H9 (cell line): ENCODE measurements around the gene TOM1L2. TPM values are rescaled to one million over a fixed set of nuclear protein-coding genes. Genes with fewer than 3 reads are reported as not detected.

Experiments used
- DNase-seq: peaks from one replicate; pipeline ENCODE4 v3.0.0-alpha.2; 2017
- H2AFZ ChIP-seq: one replicate; pipeline ENCODE4 v1.6.1; 2013; ENCODE audit warnings: mild to moderate bottlenecking, low read length, control low read depth, moderate library complexity
- H2AK5ac ChIP-seq: 2 replicates; pipeline ENCODE4 v1.6.1; 2013; ENCODE audit warnings: low read length, control low read depth, mixed read lengths; ENCODE audit not compliant: insufficient read length
- H2BK120ac ChIP-seq: one replicate; pipeline ENCODE4 v1.6.1; 2013; ENCODE audit warnings: low read depth, mild to moderate bottlenecking, low read length, control low read depth, inconsistent platforms; ENCODE audit not compliant: poor library complexity, severe bottlenecking
- H2BK12ac ChIP-seq: 2 replicates; pipeline ENCODE4 v1.6.1; 2013; ENCODE audit warnings: low read length, control low read depth, mixed read lengths, low read depth; ENCODE audit not compliant: insufficient read length
- H2BK15ac ChIP-seq: 2 replicates; pipeline ENCODE4 v1.6.1; 2013; ENCODE audit warnings: low read depth, low read length, control low read depth
- H2BK20ac ChIP-seq: one replicate; pipeline ENCODE4 v1.6.1; 2013; ENCODE audit warnings: low read depth, mild to moderate bottlenecking, low read length, control low read depth, inconsistent platforms; ENCODE audit not compliant: poor library complexity, severe bottlenecking
- H2BK5ac ChIP-seq: 2 replicates; pipeline ENCODE4 v1.6.1; 2013; ENCODE audit warnings: low read length, control low read depth, mixed read lengths; ENCODE audit not compliant: insufficient read length
- H3K14ac ChIP-seq: 2 replicates; pipeline ENCODE4 v1.6.1; 2013; ENCODE audit warnings: low read length, control low read depth; ENCODE audit not compliant: insufficient read depth
- H3K18ac ChIP-seq: 2 replicates; pipeline ENCODE4 v1.6.1; 2013; ENCODE audit warnings: low read depth, mild to moderate bottlenecking, mixed read lengths, low read length, control low read depth; ENCODE audit not compliant: insufficient read length
- H3K23ac ChIP-seq: 2 replicates; pipeline ENCODE4 v1.6.1; 2013; ENCODE audit warnings: low read length, control low read depth, mixed read lengths, low read depth; ENCODE audit not compliant: insufficient read length
- H3K23me2 ChIP-seq: 2 replicates; pipeline ENCODE4 v1.6.1; 2013; ENCODE audit warnings: low read depth, mild to moderate bottlenecking, mixed read lengths, low read length, control low read depth; ENCODE audit not compliant: insufficient read length, poor library complexity, severe bottlenecking
- H3K27ac ChIP-seq: 2 replicates; pipeline ENCODE4 v1.5.1; 2013; ENCODE audit warnings: low read length, control low read depth, mixed read lengths, low read depth; ENCODE audit not compliant: insufficient read length
- H3K27me3 ChIP-seq: 2 replicates; pipeline ENCODE4 v1.6.1; 2013; ENCODE audit warnings: low read length, control low read depth, inconsistent platforms; ENCODE audit not compliant: insufficient read depth
- H3K4ac ChIP-seq: 2 replicates; pipeline ENCODE4 v1.6.1; 2013; ENCODE audit warnings: low read depth, mild to moderate bottlenecking, control low read depth, inconsistent platforms, low read length, moderate library complexity
- H3K4me1 ChIP-seq: 2 replicates; pipeline ENCODE4 v1.6.1; 2013; ENCODE audit warnings: low read length, control low read depth, inconsistent platforms; ENCODE audit not compliant: insufficient read depth
- H3K4me2 ChIP-seq: 2 replicates; pipeline ENCODE4 v1.6.1; 2013; ENCODE audit warnings: low read length, control low read depth, mixed read lengths; ENCODE audit not compliant: insufficient read length, insufficient read depth
- H3K56ac ChIP-seq: 2 replicates; pipeline ENCODE4 v1.6.1; 2013; ENCODE audit warnings: low read depth, mild to moderate bottlenecking, mixed read lengths, low read length, control low read depth; ENCODE audit not compliant: insufficient read length
- H3K79me1 ChIP-seq: 2 replicates; pipeline ENCODE4 v1.6.1; 2013; ENCODE audit warnings: low read depth, mild to moderate bottlenecking, moderate library complexity, low read length, control low read depth, inconsistent platforms; ENCODE audit not compliant: insufficient read depth, poor library complexity, severe bottlenecking
- H3K79me2 ChIP-seq: 2 replicates; pipeline ENCODE4 v1.6.1; 2013; ENCODE audit warnings: low read length, control low read depth, inconsistent platforms; ENCODE audit not compliant: insufficient read depth
- H3K9ac ChIP-seq: 2 replicates; pipeline ENCODE4 v1.6.1; 2013; ENCODE audit warnings: low read length, control low read depth, mixed read lengths; ENCODE audit not compliant: insufficient read length; ENCODE audit errors: extremely low read depth
- H3K9me3 ChIP-seq: one replicate; pipeline ENCODE4 v1.6.1; 2013; ENCODE audit warnings: low read depth, low read length, inconsistent platforms; ENCODE audit not compliant: control insufficient read depth
- H3T11ph ChIP-seq: one replicate; pipeline ENCODE4 v1.6.1; 2013; ENCODE audit warnings: mild to moderate bottlenecking, low read length, control low read depth, inconsistent platforms
- H4K20me1 ChIP-seq: one replicate; pipeline ENCODE4 v1.6.1; 2013; ENCODE audit not compliant: control insufficient read depth, insufficient read length, insufficient read depth
- H4K5ac ChIP-seq: 2 replicates; pipeline ENCODE4 v1.6.1; 2013; ENCODE audit warnings: low read depth, mild to moderate bottlenecking, mixed read lengths, low read length, control low read depth; ENCODE audit not compliant: insufficient read length
- H4K8ac ChIP-seq: replicated peaks from 2 replicates; pipeline ENCODE4 v1.6.1; 2013; ENCODE audit warnings: low read length, control low read depth, mixed read lengths, low read depth; ENCODE audit not compliant: insufficient read length
- H4K91ac ChIP-seq: 2 replicates; pipeline ENCODE4 v1.6.1; 2013; ENCODE audit warnings: low read depth, mild to moderate bottlenecking, moderate library complexity, mixed read lengths, low read length, control low read depth; ENCODE audit not compliant: insufficient read length
- H3K27ac Mint-ChIP-seq, 3 experiments: 2 replicates in 2 of 3; 3 replicates in 1 of 3; pipeline ENCODE4 v1.8.0; 2020 to 2021; ENCODE audit warnings: mixed read lengths in 3 of 3, mild to moderate bottlenecking in 1 of 3, moderate library complexity in 1 of 3
- H3K27me3 Mint-ChIP-seq: 2 replicates; pipeline ENCODE4 v1.8.0; 2021; ENCODE audit warnings: low read depth, mild to moderate bottlenecking, moderate library complexity, mixed read lengths
- H3K36me3 Mint-ChIP-seq, 3 experiments: 2 replicates in 2 of 3; 3 replicates in 1 of 3; pipeline ENCODE4 v1.8.0; 2020 to 2021; ENCODE audit warnings: low read depth in 3 of 3, mixed read lengths in 3 of 3; ENCODE audit not compliant: insufficient read depth in 1 of 3
- H3K4me1 Mint-ChIP-seq, 2 experiments: 2 replicates each; pipeline ENCODE4 v1.8.0; 2020; ENCODE audit warnings: mixed read lengths in 2 of 2
- H3K4me3 Mint-ChIP-seq, 2 experiments: 2 replicates in 1 of 2; 3 replicates in 1 of 2; pipeline ENCODE4 v1.8.0; 2020 to 2021; ENCODE audit warnings: mild to moderate bottlenecking in 2 of 2, mixed read lengths in 2 of 2, moderate library complexity in 1 of 2
- H3K9me3 Mint-ChIP-seq, 2 experiments: 2 replicates in 1 of 2; 3 replicates in 1 of 2; pipeline ENCODE4 v1.8.0; 2020; ENCODE audit warnings: mild to moderate bottlenecking in 2 of 2, mixed read lengths in 2 of 2, moderate library complexity in 1 of 2
- WGBS: extraction: QIAGEN DNeasy Blood & Tissue Kit; methylation state at CpG from one replicate; pipeline ENCODE4 v1.1.7; 2013; ENCODE audit warnings: missing lambda C conversion rate, low lambda C conversion rate, mixed read lengths; ENCODE audit not compliant: insufficient read length; ENCODE audit errors: extremely low coverage; 5-methylcytosine and 5-hydroxymethylcytosine counted together
- total RNA-seq: library from RNA; stranded (reverse); gene quantifications from 2 replicates; pipeline ENCODE4 v1.2.1, GENCODE V29; 2021
- TF ChIP-seq, protein P1 (sequence below): fragments of 200-600 bp; sonication (generic); conservative IDR thresholded peaks from 3 replicates; pipeline ENCODE4 v1.8.0; 2021; ENCODE audit warnings: antibody characterized with exemption, mild to moderate bottlenecking

TOM1L2 gene
- total RNA-seq, 1 experiment from 2014 or later, result 4.6 TPM

DNA sequence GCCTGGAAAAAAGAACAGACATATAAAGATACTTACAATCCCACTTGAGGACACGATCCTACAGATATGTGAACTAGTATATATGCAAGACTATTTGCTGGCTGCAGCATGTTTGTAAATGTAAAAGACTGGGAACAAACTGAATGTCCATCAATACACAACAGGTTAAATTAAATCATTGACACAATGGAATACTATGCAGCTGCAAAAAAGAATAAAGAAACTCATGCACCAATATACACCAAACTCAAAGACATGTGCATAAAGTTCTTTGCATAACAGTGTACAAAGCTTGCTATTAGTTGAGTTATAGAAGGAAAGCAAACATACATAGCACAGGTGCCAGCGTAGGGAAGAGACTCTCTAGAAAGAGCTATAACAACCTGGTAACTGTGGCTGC, 73.5 kb downstream of the TOM1L2 start:
- Histone ChIP-seq H2AK5ac (no peak overlapping the region), H3K14ac (no peak overlapping the region), H3K9ac (no peak overlapping the region), H2BK12ac (no peak overlapping the region), H2BK15ac (no peak overlapping the region), H3K79me2 (no peaks in the 10 kb centered on the region), H4K5ac (no peak overlapping the region), H3K4me2 (no peak overlapping the region), H3K23me2 (no peaks in the 10 kb centered on the region), H3K27me3 (no peaks in the 10 kb centered on the region), H2BK20ac (no peak overlapping the region), H3K4me1 (no peaks in the 10 kb centered on the region; the same call in 1 of the 2 replicates), H3K4ac (no peak overlapping the region), H2BK120ac (no peak overlapping the region), H3K79me1 (no peaks in the 10 kb centered on the region), H3K18ac (no peak overlapping the region), H3K23ac (no peak overlapping the region), H4K8ac (no peak overlapping the region), H3K27ac (no peak overlapping the region), H3K56ac (no peak overlapping the region), H2BK5ac (no peak overlapping the region), H4K20me1 (no peaks in the 10 kb centered on the region), H3T11ph (no peak overlapping the region), H2AFZ (no peak overlapping the region), H3K9me3 (no peaks in the 10 kb centered on the region), H4K91ac (no peak overlapping the region)
- H3K36me3 Mint-ChIP-seq, result no peaks in the 10 kb centered on the region
- TF ChIP-seq, protein P1, sequence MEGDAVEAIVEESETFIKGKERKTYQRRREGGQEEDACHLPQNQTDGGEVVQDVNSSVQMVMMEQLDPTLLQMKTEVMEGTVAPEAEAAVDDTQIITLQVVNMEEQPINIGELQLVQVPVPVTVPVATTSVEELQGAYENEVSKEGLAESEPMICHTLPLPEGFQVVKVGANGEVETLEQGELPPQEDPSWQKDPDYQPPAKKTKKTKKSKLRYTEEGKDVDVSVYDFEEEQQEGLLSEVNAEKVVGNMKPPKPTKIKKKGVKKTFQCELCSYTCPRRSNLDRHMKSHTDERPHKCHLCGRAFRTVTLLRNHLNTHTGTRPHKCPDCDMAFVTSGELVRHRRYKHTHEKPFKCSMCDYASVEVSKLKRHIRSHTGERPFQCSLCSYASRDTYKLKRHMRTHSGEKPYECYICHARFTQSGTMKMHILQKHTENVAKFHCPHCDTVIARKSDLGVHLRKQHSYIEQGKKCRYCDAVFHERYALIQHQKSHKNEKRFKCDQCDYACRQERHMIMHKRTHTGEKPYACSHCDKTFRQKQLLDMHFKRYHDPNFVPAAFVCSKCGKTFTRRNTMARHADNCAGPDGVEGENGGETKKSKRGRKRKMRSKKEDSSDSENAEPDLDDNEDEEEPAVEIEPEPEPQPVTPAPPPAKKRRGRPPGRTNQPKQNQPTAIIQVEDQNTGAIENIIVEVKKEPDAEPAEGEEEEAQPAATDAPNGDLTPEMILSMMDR, result no peak
- H3K27ac Mint-ChIP-seq, result no peak overlapping the region
- H3K9me3 Mint-ChIP-seq, result no peaks in the 10 kb centered on the region
- H3K27me3 Mint-ChIP-seq, result no peaks in the 10 kb centered on the region
- peaks cover 8 to 16% of the 10 kb centered on the region in 2 experiments for H3K4me1 Mint-ChIP-seq
- no peak overlapping the region for H3K4me3 Mint-ChIP-seq
- no peak for DNase-seq
- no CpG with 5 or more reads among the region's 2 CpGs for WGBS
